WTC11 (cell line): ENCODE data around the gene FURIN. TPM values are rescaled to one million over a fixed set of nuclear protein-coding genes. Genes with fewer than 3 reads are reported as not detected.
A peak's percentile ranks its signal among the peaks of the same experiment; 100 is the strongest.

Experiments
- ATAC-seq: fragments of 200-7000 bp; cut with Tn5 transposase; 2 replicates; pipeline ENCODE4 v1.10.0; 2021; ENCODE audit warnings: mild to moderate bottlenecking, moderate library complexity
- CTCF ChIA-PET: fragments of 300-600 bp; sonication (Branson Sonifier 250); formaldehyde crosslinking; loops from one replicate; lab custom pipeline; 2021; ENCODE audit warnings: antibody characterized with exemption; lab: Charles Lee
- POLR2A ChIA-PET: fragments of 350-600 bp; sonication (Branson Sonifier 250); formaldehyde crosslinking; loops from one replicate; lab custom pipeline; 2021; ENCODE audit warnings: antibody characterized with exemption; lab: Charles Lee
- DNase-seq: peaks from one replicate; pipeline ENCODE4 v3.0.0; 2021; ENCODE audit warnings: low spot score
- H3K27ac Mint-ChIP-seq: 2 replicates; pipeline ENCODE4 v1.8.0; 2021; ENCODE audit warnings: mixed read lengths
- H3K27me3 Mint-ChIP-seq: 2 replicates; pipeline ENCODE4 v1.8.0; 2021; ENCODE audit warnings: low read depth, mild to moderate bottlenecking, moderate library complexity, mixed read lengths
- H3K36me3 Mint-ChIP-seq: 2 replicates; pipeline ENCODE4 v1.8.0; 2021; ENCODE audit warnings: mixed read lengths
- H3K4me1 Mint-ChIP-seq: 2 replicates; pipeline ENCODE4 v1.8.0; 2022; ENCODE audit warnings: mixed read lengths
- H3K4me3 Mint-ChIP-seq: 2 replicates; pipeline ENCODE4 v1.8.0; 2021; ENCODE audit warnings: mild to moderate bottlenecking, moderate library complexity, mixed read lengths
- H3K9me3 Mint-ChIP-seq: 2 replicates; pipeline ENCODE4 v1.8.0; 2021; ENCODE audit warnings: mixed read lengths
- ATF6 ChIP-seq: sonication (generic); formaldehyde crosslinking; IDR thresholded peaks from 2 replicates; pipeline ENCODE4 v1.8.1; 2023; ENCODE audit warnings: mild to moderate bottlenecking, missing genetic modification reagents
- CTCF ChIP-seq: fragments of 200-600 bp; IDR thresholded peaks from 2 replicates; pipeline ENCODE4 v1.8.0; 2022; ENCODE audit warnings: antibody characterized with exemption
- ELF4 ChIP-seq: sonication (generic); formaldehyde crosslinking; IDR thresholded peaks from 2 replicates; pipeline ENCODE4 v1.8.1; 2022; ENCODE audit warnings: low read depth, mild to moderate bottlenecking, moderate library complexity, missing genetic modification reagents
- ERG ChIP-seq: fragments of 250-450 bp; sonication (Bioruptor Pico); IDR thresholded peaks from 2 replicates; pipeline ENCODE4 v1.8.0; 2021; ENCODE audit warnings: mild to moderate bottlenecking
- FOXP1 ChIP-seq: sonication (generic); formaldehyde crosslinking; IDR thresholded peaks from 2 replicates; pipeline ENCODE4 v1.8.0; 2022; ENCODE audit warnings: missing genetic modification reagents, mild to moderate bottlenecking, moderate library complexity, borderline replicate concordance
- GABPB1 ChIP-seq: sonication (generic); formaldehyde crosslinking; IDR thresholded peaks from 2 replicates; pipeline ENCODE4 v1.8.1; 2023; ENCODE audit warnings: mild to moderate bottlenecking, missing genetic modification reagents
- GTF2I ChIP-seq: fragments of 250-450 bp; sonication (Bioruptor Pico); conservative IDR thresholded peaks from 2 replicates; pipeline ENCODE4 v1.4.0; 2021; ENCODE audit warnings: mild to moderate bottlenecking
- IRF2 ChIP-seq: sonication (generic); formaldehyde crosslinking; IDR thresholded peaks from 2 replicates; pipeline ENCODE4 v1.8.0; 2022; ENCODE audit warnings: low read depth, missing genetic modification reagents, borderline replicate concordance
- MXD4 ChIP-seq: fragments of 250-450 bp; sonication (Bioruptor Pico); IDR thresholded peaks from 2 replicates; pipeline ENCODE4 v1.8.0; 2021; ENCODE audit warnings: mild to moderate bottlenecking, moderate library complexity, borderline replicate concordance
- NFATC4 ChIP-seq: fragments of 250-450 bp; sonication (Bioruptor Pico); IDR thresholded peaks from 2 replicates; pipeline ENCODE4 v1.9.0; 2021; ENCODE audit warnings: mild to moderate bottlenecking
- NFE2L1 ChIP-seq: sonication (generic); formaldehyde crosslinking; IDR thresholded peaks from 2 replicates; pipeline ENCODE4 v1.8.1; 2023; ENCODE audit warnings: missing genetic modification reagents
- NFYB ChIP-seq: sonication (generic); formaldehyde crosslinking; conservative IDR thresholded peaks from 2 replicates; pipeline ENCODE4 v1.8.0; 2022; ENCODE audit warnings: low read depth, missing genetic modification reagents
- PRRX2 ChIP-seq: fragments of 250-450 bp; sonication (Bioruptor Pico); IDR thresholded peaks from 2 replicates; pipeline ENCODE4 v1.8.0; 2021; ENCODE audit warnings: mild to moderate bottlenecking
- SMAD4 ChIP-seq: sonication (generic); formaldehyde crosslinking; IDR thresholded peaks from 2 replicates; pipeline ENCODE4 v1.8.0; 2022; ENCODE audit warnings: mild to moderate bottlenecking, missing genetic modification reagents
- STAT6 ChIP-seq: sonication (generic); formaldehyde crosslinking; conservative IDR thresholded peaks from 2 replicates; pipeline ENCODE4 v1.8.1; 2023; ENCODE audit warnings: mild to moderate bottlenecking, low read depth, missing genetic modification reagents, moderate library complexity
- ZNF121 ChIP-seq: sonication (generic); formaldehyde crosslinking; IDR thresholded peaks from 2 replicates; pipeline ENCODE4 v1.8.0; 2023; ENCODE audit warnings: missing genetic modification reagents
- total RNA-seq: library from RNA; stranded (reverse); gene quantifications from 3 replicates; pipeline ENCODE4 v1.2.3, GENCODE V29; 2021
- TF ChIP-seq, protein P1 (sequence below): sonication (generic); formaldehyde crosslinking; IDR thresholded peaks from 2 replicates; pipeline ENCODE4 v1.8.1; 2022; ENCODE audit warnings: missing genetic modification reagents, borderline replicate concordance
- TF ChIP-seq, protein P2 (sequence below): sonication (generic); formaldehyde crosslinking; IDR thresholded peaks from 2 replicates; pipeline ENCODE4 v1.8.1; 2023; ENCODE audit warnings: mild to moderate bottlenecking, missing genetic modification reagents
- TF ChIP-seq, protein P3 (sequence below): sonication (generic); formaldehyde crosslinking; IDR thresholded peaks from 2 replicates; pipeline ENCODE4 v1.8.1; 2023; ENCODE audit warnings: mild to moderate bottlenecking, moderate library complexity, missing genetic modification reagents

The FURIN gene
- total RNA-seq, 1 experiment from 2014 or later = 46.3 TPM

DNA sequence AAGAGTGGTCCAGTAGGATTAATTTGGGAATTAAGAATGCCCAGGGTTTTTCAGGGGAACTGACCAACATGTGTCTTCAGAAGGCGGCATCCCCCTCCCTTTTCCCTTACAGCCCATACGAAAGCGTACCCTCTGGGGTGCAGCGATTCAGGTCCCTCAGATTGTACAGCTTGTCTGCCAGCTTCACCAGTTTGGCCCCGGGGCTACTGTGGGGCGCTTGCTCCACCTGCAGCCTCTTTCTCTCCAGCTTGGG lies 63.1 kb downstream of the FURIN start:
- ChIA-PET POLR2A (interaction anchor here (0.5 to 2.3 kb wide), 4 partner anchors 25 to 61 kb away, joined by 3 to 17 read pairs (median 5); partner anchors contain the start of gene MAN2A2), CTCF (interaction anchor here (0.6 to 7.7 kb wide), 65 partner anchors 8 to 1813 kb away, joined by 3 to 264 read pairs (median 7); partner anchors contain the start of genes BLM, FES, FURIN and MAN2A2)
- H3K4me1 Mint-ChIP-seq = peaks cover 21% of the 10 kb centered on the region
- DNase-seq (no peak), ATAC-seq (no peak)
- peaks cover 12% of the 10 kb centered on the region for H3K27me3 Mint-ChIP-seq
- peak overlapping the region; percentile 95 for H3K4me3 Mint-ChIP-seq
- no peaks in the 10 kb centered on the region for H3K9me3 Mint-ChIP-seq
- H3K36me3 Mint-ChIP-seq = peaks cover 4% of the 10 kb centered on the region; the same call in 1 of the 2 replicates
- peak overlapping the region; percentile 95 for H3K27ac Mint-ChIP-seq
- TF ChIP-seq ERG = no peak
- no peak for TF ChIP-seq GTF2I
- TF ChIP-seq FOXP1 (CRISPR knock-in tag) = no peak
- no peak for TF ChIP-seq MXD4
- no peak for TF ChIP-seq NFYB

DNA sequence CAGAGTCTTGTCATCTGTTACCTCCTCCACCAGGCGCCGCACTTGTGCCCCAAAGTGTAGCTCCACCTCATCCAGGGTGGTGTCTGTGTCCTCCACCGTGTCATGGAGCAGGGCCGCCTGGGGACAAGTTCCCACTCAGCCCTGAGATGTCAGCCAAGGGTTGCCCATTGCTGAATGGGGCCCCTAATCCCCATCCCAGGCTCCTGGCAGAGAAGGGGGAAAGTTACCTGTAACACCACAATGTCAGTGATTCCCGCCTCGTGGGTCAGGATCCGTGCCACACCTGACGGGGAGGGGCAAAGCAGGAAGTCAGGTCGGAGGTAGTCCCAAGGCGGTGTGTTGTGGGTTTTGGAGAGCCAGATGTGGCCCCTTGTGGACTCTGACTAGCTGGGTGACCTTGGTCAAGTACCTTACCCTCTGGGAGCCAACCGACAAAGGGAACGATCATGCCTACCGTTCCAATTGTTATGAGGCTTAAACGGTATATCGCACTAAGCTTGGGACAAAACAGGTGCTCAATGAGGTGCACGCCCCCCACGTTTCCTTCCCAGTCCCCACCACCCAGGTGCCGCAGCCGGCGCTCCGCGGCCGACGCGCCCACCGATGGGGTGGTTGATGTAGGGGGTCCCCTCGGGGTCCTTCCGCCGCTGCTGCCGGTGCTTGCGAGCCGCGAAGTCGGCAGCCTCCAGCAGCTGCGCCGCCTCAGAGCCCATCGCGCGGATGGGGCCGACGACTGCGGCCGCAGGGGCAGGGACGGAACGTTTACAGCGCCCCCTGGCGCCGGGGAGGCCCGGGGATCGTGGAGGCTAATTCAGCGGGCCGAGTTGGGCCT lies 63.7 kb downstream of the FURIN start, which contains the start of gene HDDC3:
TSS of gene HDDC3 (minus strand) at position 722 of the 832 bp plus-strand sequence. CDS start at position 713, 9 bp downstream.
- Mint-ChIP-seq H3K27me3 (peaks cover 12% of the 10 kb centered on the region), H3K4me1 (peaks cover 23% of the 10 kb centered on the region), H3K27ac (peak within 1 kb of the TSS; percentile 95), H3K36me3 (peaks cover 6% of the 10 kb centered on the region; the same call in 1 of the 2 replicates), H3K4me3 (peak within 1 kb of the TSS; percentile 95), H3K9me3 (no peaks in the 10 kb centered on the region)
- POLR2A ChIA-PET = interaction anchor here (0.5 to 2.3 kb wide), 4 partner anchors 25 to 61 kb away, joined by 3 to 17 read pairs (median 5); partner anchors contain the start of gene MAN2A2
- CTCF ChIA-PET = interaction anchor here (0.5 to 7.7 kb wide), 83 partner anchors 9 to 1812 kb away, joined by 3 to 264 read pairs (median 4); partner anchors contain the start of genes BLM, FES, FURIN and MAN2A2
- ATAC-seq (peak; percentile 49), DNase-seq (peak; percentile 96)
- TF ChIP-seq, protein P1, sequence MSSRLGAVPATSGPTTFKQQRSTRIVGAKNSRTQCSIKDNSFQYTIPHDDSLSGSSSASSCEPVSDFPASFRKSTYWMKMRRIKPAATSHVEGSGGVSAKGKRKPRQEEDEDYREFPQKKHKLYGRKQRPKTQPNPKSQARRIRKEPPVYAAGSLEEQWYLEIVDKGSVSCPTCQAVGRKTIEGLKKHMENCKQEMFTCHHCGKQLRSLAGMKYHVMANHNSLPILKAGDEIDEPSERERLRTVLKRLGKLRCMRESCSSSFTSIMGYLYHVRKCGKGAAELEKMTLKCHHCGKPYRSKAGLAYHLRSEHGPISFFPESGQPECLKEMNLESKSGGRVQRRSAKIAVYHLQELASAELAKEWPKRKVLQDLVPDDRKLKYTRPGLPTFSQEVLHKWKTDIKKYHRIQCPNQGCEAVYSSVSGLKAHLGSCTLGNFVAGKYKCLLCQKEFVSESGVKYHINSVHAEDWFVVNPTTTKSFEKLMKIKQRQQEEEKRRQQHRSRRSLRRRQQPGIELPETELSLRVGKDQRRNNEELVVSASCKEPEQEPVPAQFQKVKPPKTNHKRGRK = no peak
- no peak for TF ChIP-seq NFATC4 (CRISPR knock-in tag)
- TF ChIP-seq CTCF = peak; percentile 83
- TF ChIP-seq, protein P2, sequence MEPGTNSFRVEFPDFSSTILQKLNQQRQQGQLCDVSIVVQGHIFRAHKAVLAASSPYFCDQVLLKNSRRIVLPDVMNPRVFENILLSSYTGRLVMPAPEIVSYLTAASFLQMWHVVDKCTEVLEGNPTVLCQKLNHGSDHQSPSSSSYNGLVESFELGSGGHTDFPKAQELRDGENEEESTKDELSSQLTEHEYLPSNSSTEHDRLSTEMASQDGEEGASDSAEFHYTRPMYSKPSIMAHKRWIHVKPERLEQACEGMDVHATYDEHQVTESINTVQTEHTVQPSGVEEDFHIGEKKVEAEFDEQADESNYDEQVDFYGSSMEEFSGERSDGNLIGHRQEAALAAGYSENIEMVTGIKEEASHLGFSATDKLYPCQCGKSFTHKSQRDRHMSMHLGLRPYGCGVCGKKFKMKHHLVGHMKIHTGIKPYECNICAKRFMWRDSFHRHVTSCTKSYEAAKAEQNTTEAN = peak; percentile 83
- TF ChIP-seq PRRX2 (CRISPR knock-in tag) = no peak
- TF ChIP-seq GABPB1 (CRISPR knock-in tag) = peak; percentile 51; the same call in 1 of the 2 replicates
- no peak for TF ChIP-seq ATF6 (CRISPR knock-in tag)
- TF ChIP-seq SMAD4 (CRISPR knock-in tag) = no peak
- no peak for TF ChIP-seq GTF2I
- TF ChIP-seq NFE2L1 = no peak
- TF ChIP-seq ELF4 (CRISPR knock-in tag) = 0 out of 2 replicates have a peak, but pooled peaks have one; percentile 49
- no peak for TF ChIP-seq IRF2 (CRISPR knock-in tag)
- peak; percentile 82 for TF ChIP-seq ZNF121 (CRISPR knock-in tag)
- TF ChIP-seq, protein P3, sequence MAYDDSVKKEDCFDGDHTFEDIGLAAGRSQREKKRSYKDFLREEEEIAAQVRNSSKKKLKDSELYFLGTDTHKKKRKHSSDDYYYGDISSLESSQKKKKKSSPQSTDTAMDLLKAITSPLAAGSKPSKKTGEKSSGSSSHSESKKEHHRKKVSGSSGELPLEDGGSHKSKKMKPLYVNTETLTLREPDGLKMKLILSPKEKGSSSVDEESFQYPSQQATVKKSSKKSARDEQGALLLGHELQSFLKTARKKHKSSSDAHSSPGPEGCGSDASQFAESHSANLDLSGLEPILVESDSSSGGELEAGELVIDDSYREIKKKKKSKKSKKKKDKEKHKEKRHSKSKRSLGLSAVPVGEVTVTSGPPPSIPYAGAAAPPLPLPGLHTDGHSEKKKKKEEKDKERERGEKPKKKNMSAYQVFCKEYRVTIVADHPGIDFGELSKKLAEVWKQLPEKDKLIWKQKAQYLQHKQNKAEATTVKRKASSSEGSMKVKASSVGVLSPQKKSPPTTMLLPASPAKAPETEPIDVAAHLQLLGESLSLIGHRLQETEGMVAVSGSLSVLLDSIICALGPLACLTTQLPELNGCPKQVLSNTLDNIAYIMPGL (CRISPR knock-in tag) = peak; percentile 100
- TF ChIP-seq STAT6 (CRISPR knock-in tag) = no peak
